Pancreas (tissue), 10 donors: Measurements from ENCODE around the gene PARD3. TPM values are rescaled to one million over a fixed set of nuclear protein-coding genes. Genes with fewer than 3 reads are reported as not detected.
A peak's percentile ranks its signal among the peaks of the same experiment; 100 is the strongest.

Experiments
- ATAC-seq, 4 donors: fragments of 200-7000 bp; cut with Tn5 transposase; one replicate each; pipeline versions ENCODE4 v1.8.0 to v1.9.1; 2020; ENCODE audit warnings: mild to moderate bottlenecking in 4 of 4, moderate library complexity in 4 of 4
- DNase-seq, 6 donors: peaks; one replicate each; pipeline ENCODE4 v3.0.0-alpha.2; 2020
- FAIRE-seq: peaks from 2 replicates; lab custom pipeline; 2012; peaks lifted over from hg19 to GRCh38; lab: Jason Lieb, UNC
- H3K27ac ChIP-seq, 4 donors: fragments of 200-600 bp; sonication (generic); 1 replicate in 3 of 4; 2 replicates in 1 of 4; pipeline versions ENCODE4 v1.5.0 to v1.8.0; 2020
- H3K27me3 ChIP-seq, 4 donors: fragments of 200-600 bp; one replicate each; pipeline ENCODE4 v1.8.0; 2021
- H3K36me3 ChIP-seq, 3 donors: fragments of 200-600 bp; sonication (generic) in 1 of 3; one replicate each; pipeline versions ENCODE4 v1.5.0 to v1.8.0; 2020 to 2021
- H3K4me1 ChIP-seq, 3 donors: fragments of 200-600 bp; one replicate each; pipeline ENCODE4 v1.8.0; 2021
- H3K4me3 ChIP-seq, 4 donors: fragments of 200-600 bp; sonication (generic) in 2 of 4; one replicate each; pipeline versions ENCODE4 v1.5.0 to v1.8.0; 2020 to 2021
- H3K9me3 ChIP-seq, 4 donors: fragments of 200-600 bp; one replicate each; pipeline ENCODE4 v1.8.0; 2021
- WGBS, 2 donors: extraction: QIAGEN DNeasy Blood & Tissue Kit; methylation state at CpG; one replicate each; pipeline ENCODE4 v1.1.7; 2013; 5-methylcytosine and 5-hydroxymethylcytosine counted together
- intact Hi-C, 3 donors: fragments of 100-400 bp; cut with DNase I; formaldehyde crosslinking; loops; one replicate each; pipeline versions ENCODE4 v1.11.1 to v1.14.2; 2022
- polyA plus RNA-seq, 2 donors: library from polyadenylated mRNA; stranded (reverse); fragments of 200-250 nt; gene quantifications; one replicate each; pipeline ENCODE4 v1.2.3, GENCODE V29; 2013
- total RNA-seq, 6 donors: library from RNA; stranded (reverse); fragmentation: NEBNext Ultra II Directional in 4 of 6; extraction: Animal tissue kit (Norgen Biotek cat#: 25700) in 4 of 6; gene quantifications; one replicate each; pipeline versions ENCODE4 v1.2.1 to v1.2.4, GENCODE V29; 2021 to 2023
- TF ChIP-seq, protein P1 (sequence below), 4 donors: fragments of 200-600 bp; sonication (generic) in 3 of 4; IDR thresholded peaks; one replicate each; pipeline versions ENCODE4 v1.5.0 to v1.8.0; 2021; ENCODE audit warnings: antibody characterized with exemption in 4 of 4
- donor health status: healthy with polysubstance abuse.
- donor health status: DM: no; HTN: no; CAD: no; lungs with moderate emphysema.
- donor health status: DM: no; HTN: no; CAD: no.
- donor health status: control.
- donor health status: control.
- donor health status: Bipolar disorder and iron deficiency.
- donor health status: DM: yes; HTN: yes; CAD: no.
- donor health status: DM: no; HTN: no; CAD: no.
- donor health status: DM: no; HTN: no; CAD: no.
- donor health status: DM: yes; HTN: yes; CAD: no.

The PARD3 gene
- total and polyA plus RNA-seq, 8 donors, result 12.8 to 32.3 (median 23.4) TPM

DNA sequence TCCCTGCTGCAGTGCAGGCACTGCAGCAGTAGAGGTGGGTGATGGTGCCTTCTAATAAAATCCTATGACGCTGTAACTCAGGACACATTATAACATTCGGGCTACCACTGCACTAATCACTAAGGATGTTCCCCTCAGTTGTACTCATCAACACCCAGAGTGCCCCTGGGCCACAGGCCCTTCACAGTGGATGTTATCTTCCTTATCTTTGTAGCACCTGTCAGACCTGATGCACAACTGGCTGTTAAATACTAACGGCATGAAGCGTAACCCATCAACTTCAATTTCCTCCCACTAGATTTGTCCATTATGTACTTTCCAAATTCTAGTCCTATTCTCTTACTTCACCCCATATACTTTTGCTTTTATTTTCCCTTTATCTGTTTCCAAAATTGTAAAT lies 66.3 kb downstream of the PARD3 start:
- 79 to 82% methylated on average over 4 of the region's 4 CpGs for WGBS, 2 donors
- Histone ChIP-seq H3K27ac (no peak overlapping the region), H3K4me1 (peaks cover 13 to 21% (median 17%) of the 10 kb centered on the region in 3 donors), H3K27me3 (no peaks in the 10 kb centered on the region), H3K36me3 (no peaks in the 10 kb centered on the region), H3K9me3 (no peaks in the 10 kb centered on the region), H3K4me3 (no peak overlapping the region)
- no peak for ATAC-seq
- no peak for DNase-seq
- no peak for FAIRE-seq
- intact Hi-C loops, result no loop called here
- TF ChIP-seq, protein P1, sequence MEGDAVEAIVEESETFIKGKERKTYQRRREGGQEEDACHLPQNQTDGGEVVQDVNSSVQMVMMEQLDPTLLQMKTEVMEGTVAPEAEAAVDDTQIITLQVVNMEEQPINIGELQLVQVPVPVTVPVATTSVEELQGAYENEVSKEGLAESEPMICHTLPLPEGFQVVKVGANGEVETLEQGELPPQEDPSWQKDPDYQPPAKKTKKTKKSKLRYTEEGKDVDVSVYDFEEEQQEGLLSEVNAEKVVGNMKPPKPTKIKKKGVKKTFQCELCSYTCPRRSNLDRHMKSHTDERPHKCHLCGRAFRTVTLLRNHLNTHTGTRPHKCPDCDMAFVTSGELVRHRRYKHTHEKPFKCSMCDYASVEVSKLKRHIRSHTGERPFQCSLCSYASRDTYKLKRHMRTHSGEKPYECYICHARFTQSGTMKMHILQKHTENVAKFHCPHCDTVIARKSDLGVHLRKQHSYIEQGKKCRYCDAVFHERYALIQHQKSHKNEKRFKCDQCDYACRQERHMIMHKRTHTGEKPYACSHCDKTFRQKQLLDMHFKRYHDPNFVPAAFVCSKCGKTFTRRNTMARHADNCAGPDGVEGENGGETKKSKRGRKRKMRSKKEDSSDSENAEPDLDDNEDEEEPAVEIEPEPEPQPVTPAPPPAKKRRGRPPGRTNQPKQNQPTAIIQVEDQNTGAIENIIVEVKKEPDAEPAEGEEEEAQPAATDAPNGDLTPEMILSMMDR (IDR thresholded peaks at IDR 0.05), result no peak

GRCh38 chr10:34748357-34748756 lies 66.7 kb downstream of the PARD3 start:
- H3K9me3 ChIP-seq, result no peaks in the 10 kb centered on the region
- no peak overlapping the region for H3K27ac ChIP-seq
- no peaks in the 10 kb centered on the region for H3K36me3 ChIP-seq
- intact Hi-C loops, result no loop called here
- DNase-seq (no peak), ATAC-seq (no peak), FAIRE-seq (no peak)
- WGBS, 2 donors, result 98 to 100% methylated on average over 6 of the region's 6 CpGs
- TF ChIP-seq, protein P1 (IDR thresholded peaks at IDR 0.05), result no peak
- H3K27me3 ChIP-seq, result no peaks in the 10 kb centered on the region
- peaks cover 11 to 17% (median 15%) of the 10 kb centered on the region in 3 donors for H3K4me1 ChIP-seq
- no peak overlapping the region for H3K4me3 ChIP-seq

- no peaks in the 10 kb centered on the region for H3K36me3 ChIP-seq
- intact Hi-C loops, result no loop called here
- no peaks in the 10 kb centered on the region for H3K27me3 ChIP-seq
- H3K4me3 ChIP-seq, result no peak overlapping the region
- no peak overlapping the region for H3K27ac ChIP-seq
- WGBS, 2 donors, result 25 to 33% methylated on average over 4 of the region's 4 CpGs
- H3K9me3 ChIP-seq, result no peaks in the 10 kb centered on the region
- TF ChIP-seq, protein P1 (IDR thresholded peaks at IDR 0.05), result no peak
- ATAC-seq, result peak; percentile 54 to 75 (median 70)
- DNase-seq, result no peak
- FAIRE-seq, result no peak
- peaks cover 5 to 16% (median 12%) of the 10 kb centered on the region in 3 donors for H3K4me1 ChIP-seq
Observed at GRCh38 chr10:34746094-34746493, 69.0 kb downstream of the PARD3 start.

- TF ChIP-seq, protein P1 (IDR thresholded peaks at IDR 0.05), result no peak
- Histone ChIP-seq H3K36me3 (no peaks in the 10 kb centered on the region), H3K27me3 (no peaks in the 10 kb centered on the region), H3K4me3 (no peak overlapping the region), H3K9me3 (no peaks in the 10 kb centered on the region), H3K4me1 (peaks cover 10 to 19% (median 19%) of the 10 kb centered on the region in 3 donors), H3K27ac (no peak overlapping the region)
- no peak for ATAC-seq
- DNase-seq, result no peak
- intact Hi-C loops, result no loop called here
- FAIRE-seq, result no peak
- WGBS, 2 donors, result 92 to 98% methylated on average over 4 of the region's 4 CpGs
Observed at GRCh38 chr10:34745244-34745643, 69.9 kb downstream of the PARD3 start.

- TF ChIP-seq, protein P1 (IDR thresholded peaks at IDR 0.05), result no peak
- Histone ChIP-seq H3K4me3 (no peak overlapping the region), H3K9me3 (no peaks in the 10 kb centered on the region), H3K27me3 (no peaks in the 10 kb centered on the region), H3K27ac (no peak overlapping the region), H3K36me3 (no peaks in the 10 kb centered on the region), H3K4me1 (peaks cover 13 to 25% (median 24%) of the 10 kb centered on the region in 3 donors)
- no peak for FAIRE-seq
- no peak for ATAC-seq
- intact Hi-C loops, result no loop called here
- WGBS, 2 donors, result 77 to 79% methylated on average over 3 of the region's 3 CpGs
- DNase-seq, result no peak
Observed at GRCh38 chr10:34744590-34744989, 70.5 kb downstream of the PARD3 start.
